Activated T-helper 17 cell treated with anti-CD3 and anti-CD28 coated beads, Interleukin-2, amount 50 U/mL, for 72 hours (primary cell): ENCODE results near the gene SORCS2. TPM values are rescaled to one million over a fixed set of nuclear protein-coding genes. Genes with fewer than 3 reads are reported as not detected.

Source experiments
- ATAC-seq: fragments of 150-1000 bp; cut with Tn5 transposase; replicated peaks from 2 replicates; pipeline ENCODE4 v1.10.0; 2021; ENCODE audit warnings: mild to moderate bottlenecking, moderate library complexity
- H3K27ac Mint-ChIP-seq: one replicate; pipeline ENCODE4 v1.8.0; 2022; ENCODE audit warnings: mixed read lengths
- H3K27me3 Mint-ChIP-seq: one replicate; pipeline ENCODE4 v1.8.0; 2022; ENCODE audit warnings: mixed read lengths
- H3K36me3 Mint-ChIP-seq: one replicate; pipeline ENCODE4 v1.8.0; 2022; ENCODE audit warnings: low read depth, mild to moderate bottlenecking, mixed read lengths
- H3K4me1 Mint-ChIP-seq: one replicate; pipeline ENCODE4 v1.8.0; 2022; ENCODE audit warnings: mixed read lengths
- H3K4me3 Mint-ChIP-seq: one replicate; pipeline ENCODE4 v1.8.0; 2022; ENCODE audit warnings: mild to moderate bottlenecking, mixed read lengths
- H3K9me3 Mint-ChIP-seq: one replicate; pipeline ENCODE4 v1.8.0; 2022; ENCODE audit warnings: mixed read lengths
- total RNA-seq, 2 donors: library from RNA; stranded (reverse); gene quantifications; one replicate each; pipeline ENCODE4 v1.2.3, GENCODE V29; 2022

Gene SORCS2
- total RNA-seq, 2 donors from 2014 or later: 0.04 to 0.26 TPM

DNA sequence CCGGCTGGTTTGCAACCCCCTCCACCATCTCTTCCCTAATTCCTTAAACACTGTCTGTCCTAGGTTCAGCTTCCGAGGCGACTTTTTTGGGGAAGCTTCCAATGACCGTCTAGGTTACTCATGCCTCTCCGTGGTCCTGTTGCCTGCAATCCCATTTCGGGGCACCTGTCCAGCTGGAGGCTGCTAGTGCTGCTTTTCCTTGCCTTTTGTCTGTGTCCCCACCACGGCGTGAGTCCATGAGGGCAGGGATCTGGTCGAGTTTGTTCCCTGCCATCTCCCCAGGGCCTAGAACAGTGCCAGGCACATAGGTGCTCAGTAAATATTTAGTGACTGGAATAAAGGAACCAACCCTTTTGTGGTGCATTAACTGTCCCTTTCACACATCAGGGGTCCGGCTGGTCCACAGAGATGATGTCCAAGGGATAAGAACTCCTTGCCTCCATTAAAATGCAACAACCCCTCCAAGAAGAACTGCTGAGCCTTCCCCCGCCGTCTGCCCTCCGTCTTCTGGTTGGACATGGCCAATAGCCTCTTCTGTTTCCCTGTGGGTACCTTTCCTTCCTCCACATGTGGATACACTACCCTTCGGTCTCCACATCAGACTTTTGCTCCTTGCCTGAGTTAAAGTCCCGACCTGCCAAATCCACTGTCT lies 5.7 kb upstream of the SORCS2 start:
- peaks cover 3% of the 10 kb centered on the region for H3K9me3 Mint-ChIP-seq
- H3K4me1 Mint-ChIP-seq: peaks cover 11% of the 10 kb centered on the region
- no peak overlapping the region for H3K27ac Mint-ChIP-seq
- H3K36me3 Mint-ChIP-seq: no peaks in the 10 kb centered on the region
- H3K27me3 Mint-ChIP-seq: peaks cover 37% of the 10 kb centered on the region
- H3K4me3 Mint-ChIP-seq: no peak overlapping the region
- no peak for ATAC-seq

DNA sequence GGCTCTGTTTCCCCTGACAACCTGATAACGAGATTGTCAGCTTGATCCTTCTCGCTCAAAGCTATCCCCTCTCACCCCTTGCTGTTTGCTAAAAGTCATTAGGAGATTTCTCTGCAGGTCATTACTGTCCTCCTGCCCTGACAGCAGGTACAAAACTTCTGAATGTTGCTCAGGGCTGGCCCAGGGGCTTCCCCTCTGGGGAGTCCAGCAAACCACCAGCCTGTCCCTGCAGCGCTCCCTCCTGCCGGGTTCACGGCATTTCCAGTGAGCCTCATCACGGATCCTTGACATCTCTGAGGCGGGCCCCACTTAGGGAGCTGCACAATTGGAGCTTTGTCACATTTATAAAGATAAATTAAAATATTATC lies 5.2 kb upstream of the SORCS2 start:
- Mint-ChIP-seq H3K4me1 (peaks cover 11% of the 10 kb centered on the region), H3K4me3 (no peak overlapping the region), H3K9me3 (peaks cover 3% of the 10 kb centered on the region), H3K36me3 (no peaks in the 10 kb centered on the region), H3K27me3 (peaks cover 37% of the 10 kb centered on the region), H3K27ac (no peak overlapping the region)
- ATAC-seq: no peak

DNA sequence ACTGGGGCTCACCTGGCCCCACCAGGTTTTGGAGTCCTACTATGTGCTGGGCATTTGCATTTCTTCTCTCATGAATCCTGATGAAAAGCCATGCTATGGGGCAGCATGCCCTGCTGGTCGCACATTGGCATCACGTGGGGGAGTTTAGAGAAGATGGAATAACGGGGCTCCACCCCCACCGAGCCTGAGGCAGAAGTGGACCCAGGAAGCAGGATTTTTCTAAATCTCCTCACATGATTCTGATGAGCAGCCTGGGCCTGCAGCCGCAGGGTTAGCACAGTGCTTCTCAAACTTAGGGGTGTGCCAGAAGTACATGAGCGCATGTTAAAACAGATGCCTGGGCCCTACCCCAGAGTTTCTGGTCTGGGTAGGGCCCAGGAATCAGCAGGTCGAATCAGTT lies 4.6 kb upstream of the SORCS2 start:
- Mint-ChIP-seq H3K4me1 (peaks cover 10% of the 10 kb centered on the region), H3K36me3 (no peaks in the 10 kb centered on the region), H3K9me3 (peaks cover 3% of the 10 kb centered on the region), H3K27me3 (peaks cover 36% of the 10 kb centered on the region), H3K27ac (no peak overlapping the region), H3K4me3 (no peak overlapping the region)
- no peak for ATAC-seq

DNA sequence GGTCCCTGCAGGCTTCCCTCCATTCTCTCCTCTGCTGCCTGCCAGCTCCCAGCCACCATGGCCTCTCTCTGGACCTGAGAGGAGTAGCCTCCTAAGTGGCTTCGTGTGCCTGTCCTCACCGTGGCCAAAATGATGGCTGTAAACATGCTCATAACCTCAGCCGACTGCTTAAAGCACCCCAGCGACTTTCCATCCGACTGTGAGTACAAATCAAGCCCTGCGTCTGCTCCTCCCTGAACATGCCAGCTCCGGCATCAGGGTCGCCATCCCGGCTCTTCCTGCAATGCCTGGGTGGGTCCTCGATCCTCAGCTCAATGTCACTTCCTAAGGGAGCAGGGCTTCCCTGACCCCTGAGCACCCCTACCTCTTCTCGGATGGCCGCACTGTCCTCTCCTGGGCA lies 3.3 kb upstream of the SORCS2 start:
- ATAC-seq: no peak
- H3K4me3 Mint-ChIP-seq: no peak overlapping the region
- peaks cover 32% of the 10 kb centered on the region for H3K27me3 Mint-ChIP-seq
- no peaks in the 10 kb centered on the region for H3K36me3 Mint-ChIP-seq
- H3K4me1 Mint-ChIP-seq: no peaks in the 10 kb centered on the region
- no peak overlapping the region for H3K27ac Mint-ChIP-seq
- no peaks in the 10 kb centered on the region for H3K9me3 Mint-ChIP-seq

- Mint-ChIP-seq H3K27ac (no peak overlapping the region), H3K9me3 (no peaks in the 10 kb centered on the region)
These were observed 2.7 kb upstream of the SORCS2 start for GRCh38 chr4:7189475-7190277.

GRCh38 chr4:7190278-7190594 lies 2.1 kb upstream of the SORCS2 start:
- peaks cover 44% of the 10 kb centered on the region for H3K27me3 Mint-ChIP-seq
- no peaks in the 10 kb centered on the region for H3K36me3 Mint-ChIP-seq
- H3K27ac Mint-ChIP-seq: no peak overlapping the region

More at GRCh38 chr4:7189475-7190277, 2.7 kb upstream of the SORCS2 start:
- Mint-ChIP-seq H3K27me3 (peaks cover 38% of the 10 kb centered on the region), H3K36me3 (no peaks in the 10 kb centered on the region), H3K4me1 (no peaks in the 10 kb centered on the region), H3K4me3 (no peak overlapping the region)
- no peak for ATAC-seq

GRCh38 chr4:7190691-7191545 lies 1.4 kb upstream of the SORCS2 start:
- no peaks in the 10 kb centered on the region for H3K4me1 Mint-ChIP-seq
- no peak overlapping the region for H3K4me3 Mint-ChIP-seq
- ATAC-seq: no peak
- no peaks in the 10 kb centered on the region for H3K9me3 Mint-ChIP-seq
- peaks cover 48% of the 10 kb centered on the region for H3K27me3 Mint-ChIP-seq
- no peaks in the 10 kb centered on the region for H3K36me3 Mint-ChIP-seq
- no peak overlapping the region for H3K27ac Mint-ChIP-seq

More at GRCh38 chr4:7190278-7190594, 2.1 kb upstream of the SORCS2 start:
- ATAC-seq: no peak
- Mint-ChIP-seq H3K4me3 (no peak overlapping the region), H3K9me3 (no peaks in the 10 kb centered on the region), H3K4me1 (no peaks in the 10 kb centered on the region)

- ATAC-seq: no peak
- no peaks in the 10 kb centered on the region for H3K9me3 Mint-ChIP-seq
These were observed 639 bp upstream of the SORCS2 start for GRCh38 chr4:7191546-7192251.

DNA sequence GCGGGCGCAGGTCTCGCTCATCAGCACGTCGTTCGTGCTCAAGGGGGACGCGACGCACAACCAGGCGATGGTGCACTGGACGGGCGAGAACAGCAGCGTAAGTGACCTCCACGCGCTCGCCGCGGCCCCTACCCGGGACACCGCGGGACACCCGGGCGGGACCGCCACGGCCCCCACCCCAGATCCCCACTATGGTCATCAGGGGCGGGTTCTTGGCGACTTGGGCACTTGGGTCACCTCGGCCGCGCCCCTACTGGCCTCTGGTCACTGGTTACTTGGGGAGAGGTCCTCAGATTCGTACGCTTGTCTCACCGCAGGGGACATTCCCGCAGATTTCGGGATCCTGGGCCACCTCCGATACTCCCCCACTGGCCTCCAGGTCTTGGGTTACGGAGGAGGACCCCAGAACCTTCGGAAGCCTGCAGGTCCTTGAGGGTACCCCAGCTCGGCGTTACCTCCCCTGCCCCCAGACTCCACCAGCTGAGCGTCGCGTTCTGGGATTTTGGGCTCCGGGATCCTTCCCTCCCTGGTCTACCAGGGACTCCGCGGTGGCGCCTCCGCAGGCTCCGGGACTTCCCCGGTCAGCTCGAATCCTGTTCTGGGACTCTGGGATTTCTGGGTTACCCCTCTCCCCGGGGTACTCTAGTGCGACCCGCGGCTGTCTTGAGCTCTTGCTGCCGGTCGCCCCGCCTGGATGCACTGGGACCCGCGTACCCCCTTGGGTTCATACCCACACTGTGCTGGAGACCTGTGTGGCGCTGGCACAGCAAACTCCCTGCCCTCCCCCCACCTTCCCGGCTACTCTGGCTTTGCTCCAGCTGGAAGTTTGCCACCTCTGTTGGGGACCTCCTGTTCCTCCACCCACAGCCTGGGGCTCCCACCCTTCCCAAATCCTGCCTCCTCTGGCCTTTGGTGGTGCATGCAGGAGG lies 956 bp downstream of the SORCS2 start:
- H3K27me3 Mint-ChIP-seq: peaks cover 54% of the 10 kb centered on the region
- H3K9me3 Mint-ChIP-seq: no peaks in the 10 kb centered on the region

More at GRCh38 chr4:7191546-7192251, 639 bp upstream of the SORCS2 start:
- H3K4me3 Mint-ChIP-seq: no peak overlapping the region
- H3K27ac Mint-ChIP-seq: no peak overlapping the region
- peaks cover 51% of the 10 kb centered on the region for H3K27me3 Mint-ChIP-seq
- no peaks in the 10 kb centered on the region for H3K4me1 Mint-ChIP-seq
- no peaks in the 10 kb centered on the region for H3K36me3 Mint-ChIP-seq

GRCh38 chr4:7194251-7195140 lies 2.2 kb downstream of the SORCS2 start:
- Mint-ChIP-seq H3K36me3 (no peaks in the 10 kb centered on the region), H3K9me3 (no peaks in the 10 kb centered on the region), H3K4me1 (no peaks in the 10 kb centered on the region), H3K4me3 (no peak overlapping the region), H3K27ac (no peak overlapping the region), H3K27me3 (peaks cover 54% of the 10 kb centered on the region)
- no peak for ATAC-seq

More for the DNA sequence above, 956 bp downstream of the SORCS2 start:
- Mint-ChIP-seq H3K36me3 (no peaks in the 10 kb centered on the region), H3K4me3 (no peak overlapping the region), H3K4me1 (no peaks in the 10 kb centered on the region), H3K27ac (no peak overlapping the region)
- ATAC-seq: no peak

DNA sequence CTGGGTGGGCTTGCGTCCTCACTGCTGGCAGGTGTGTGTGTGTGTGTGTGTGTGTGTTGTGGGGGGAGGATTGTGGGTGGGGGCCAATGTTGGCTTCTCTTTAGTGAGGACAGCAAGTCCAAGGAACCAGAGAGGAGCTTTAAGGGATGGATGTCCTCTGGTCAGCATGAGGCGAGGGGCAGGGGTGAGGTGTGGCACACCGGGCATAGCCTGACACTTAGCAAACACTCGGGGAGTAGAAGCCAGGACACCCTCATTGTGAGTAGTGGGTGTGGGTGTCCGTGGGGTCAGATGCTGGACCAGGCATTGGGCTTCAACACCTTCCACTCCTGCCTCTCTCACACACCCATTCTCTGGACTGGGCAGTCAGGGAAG lies 2.8 kb downstream of the SORCS2 start:
- H3K4me1 Mint-ChIP-seq: no peaks in the 10 kb centered on the region
- no peak overlapping the region for H3K27ac Mint-ChIP-seq
- no peak overlapping the region for H3K4me3 Mint-ChIP-seq
- H3K36me3 Mint-ChIP-seq: no peaks in the 10 kb centered on the region
- H3K9me3 Mint-ChIP-seq: no peaks in the 10 kb centered on the region
- ATAC-seq: no peak
- H3K27me3 Mint-ChIP-seq: peaks cover 49% of the 10 kb centered on the region

GRCh38 chr4:7195546-7196287 lies 3.4 kb downstream of the SORCS2 start:
- no peak overlapping the region for H3K27ac Mint-ChIP-seq
- no peaks in the 10 kb centered on the region for H3K9me3 Mint-ChIP-seq
- no peaks in the 10 kb centered on the region for H3K36me3 Mint-ChIP-seq
- H3K4me3 Mint-ChIP-seq: no peak overlapping the region
- H3K4me1 Mint-ChIP-seq: no peaks in the 10 kb centered on the region
- no peak for ATAC-seq
- H3K27me3 Mint-ChIP-seq: peaks cover 43% of the 10 kb centered on the region
